Neural cell (in vitro differentiated cells): ENCODE results near the gene SP100. TPM values are rescaled to one million over a fixed set of nuclear protein-coding genes. Genes with fewer than 3 reads are reported as not detected.
"Not testable (repeated sequence)": the region's sequence is repeated elsewhere in the genome, so short reads cannot be mapped to it uniquely, and the experiment has no call there.

Experiments
- H2AFZ ChIP-seq: fragments of 200-600, 300-800 bp; sonication (generic), shearing (Covaris generic); 2 replicates; pipeline ENCODE4 v1.6.0; 2014; ENCODE audit warnings: low read depth, mild to moderate bottlenecking, antibody characterized with exemption, low read length, moderate library complexity
- H3F3A ChIP-seq: fragments of 200-600 bp; shearing (Covaris generic); 2 replicates; pipeline ENCODE4 v1.6.1; 2016; ENCODE audit warnings: mild to moderate bottlenecking, moderate library complexity, mixed read lengths, antibody characterized with exemption, low read length; ENCODE audit not compliant: insufficient read depth, poor library complexity, severe bottlenecking
- H3K27ac ChIP-seq: fragments of 200-600, 300-800 bp; sonication (generic), shearing (Covaris generic); 2 replicates; pipeline ENCODE4 v1.5.1; 2014; ENCODE audit warnings: mild to moderate bottlenecking, low read length, moderate library complexity
- H3K27me3 ChIP-seq: fragments of 300-800, 200-600 bp; sonication (generic), shearing (Covaris generic); 2 replicates; pipeline ENCODE4 v1.6.0; 2014; ENCODE audit warnings: mild to moderate bottlenecking, low read depth, low read length, moderate library complexity; ENCODE audit not compliant: insufficient read depth
- H3K36me3 ChIP-seq: fragments of 300-800, 200-600 bp; sonication (generic), shearing (Covaris generic); 2 replicates; pipeline ENCODE4 v1.5.1; 2014; ENCODE audit warnings: mild to moderate bottlenecking, antibody characterized with exemption, low read length, moderate library complexity; ENCODE audit not compliant: insufficient read depth
- H3K4me2 ChIP-seq: fragments of 300-800, 200-600 bp; sonication (generic), shearing (Covaris generic); 2 replicates; pipeline ENCODE4 v1.6.0; 2014; ENCODE audit warnings: mild to moderate bottlenecking, low read length
- H3K4me3 ChIP-seq: fragments of 300-800, 200-600 bp; sonication (generic), shearing (Covaris generic); 2 replicates; pipeline ENCODE4 v1.5.1; 2014; ENCODE audit warnings: mild to moderate bottlenecking, low read length, moderate library complexity
- H3K79me2 ChIP-seq: fragments of 200-600 bp; shearing (Covaris generic); replicated peaks from 2 replicates; pipeline ENCODE4 v1.6.0; 2014; ENCODE audit warnings: mild to moderate bottlenecking, low read length, moderate library complexity; ENCODE audit not compliant: insufficient read depth
- H3K9ac ChIP-seq: fragments of 300-800, 200-600 bp; sonication (generic), shearing (Covaris generic); 2 replicates; pipeline ENCODE4 v1.6.1; 2016; ENCODE audit warnings: mild to moderate bottlenecking, low read length, mixed read lengths
- H3K9me2 ChIP-seq: fragments of 200-600 bp; shearing (Covaris generic); 2 replicates; pipeline ENCODE4 v1.6.1; 2016; ENCODE audit warnings: mild to moderate bottlenecking, low read length, mixed read lengths; ENCODE audit not compliant: insufficient read depth
- H3K9me3 ChIP-seq: fragments of 200-600, 300-800 bp; sonication (generic), shearing (Covaris generic); 2 replicates; pipeline ENCODE4 v1.6.1; 2016; ENCODE audit warnings: mild to moderate bottlenecking, mixed run types, low read length, moderate library complexity, mixed read lengths
- H4K20me1 ChIP-seq: fragments of 200-600 bp; shearing (Covaris generic); 2 replicates; pipeline ENCODE4 v1.6.1; 2016; ENCODE audit warnings: mild to moderate bottlenecking, mixed run types; ENCODE audit not compliant: insufficient read depth
- EP300 ChIP-seq: fragments of 450-650 bp; conservative IDR thresholded peaks from 2 replicates; pipeline ENCODE4 v1.6.1; 2014; ENCODE audit warnings: antibody characterized with exemption, mild to moderate bottlenecking, moderate library complexity; ENCODE audit not compliant: poor library complexity, severe bottlenecking
- EZH2 ChIP-seq: fragments of 200-600, 300-800 bp; shearing (Covaris generic), sonication (generic); IDR thresholded peaks from 2 replicates; pipeline ENCODE4 v1.6.1; 2014; ENCODE audit warnings: antibody characterized with exemption, low read length, borderline replicate concordance, mild to moderate bottlenecking; ENCODE audit not compliant: insufficient read depth, poor library complexity, severe bottlenecking
- MXI1 ChIP-seq: fragments of 450-650 bp; conservative IDR thresholded peaks from 2 replicates; pipeline ENCODE4 v1.6.1; 2014; ENCODE audit warnings: antibody characterized with exemption, mild to moderate bottlenecking; ENCODE audit not compliant: poor library complexity, severe bottlenecking
- POLR2AphosphoS5 ChIP-seq: IDR thresholded peaks from 2 replicates; pipeline ENCODE4 v1.6.1; 2012
- RAD21 ChIP-seq: fragments of 450-650 bp; conservative IDR thresholded peaks from 2 replicates; pipeline ENCODE4 v1.6.1; 2014; ENCODE audit warnings: antibody characterized with exemption, mild to moderate bottlenecking, moderate library complexity
- SMC3 ChIP-seq: fragments of 450-650 bp; conservative IDR thresholded peaks from 2 replicates; pipeline ENCODE4 v1.6.1; 2014; ENCODE audit warnings: antibody characterized with exemption, mild to moderate bottlenecking, moderate library complexity; ENCODE audit not compliant: poor library complexity
- TAF1 ChIP-seq: IDR thresholded peaks from 2 replicates; pipeline ENCODE4 v1.6.1; 2012; ENCODE audit warnings: low read depth
- polyA plus RNA-seq: library from polyadenylated mRNA; depleted of rRNA; stranded (reverse); fragments of >200 nt; gene quantifications from 2 replicates; pipeline ENCODE4 v1.2.3, GENCODE V29; 2014
- TF ChIP-seq, protein P1 (sequence below): IDR thresholded peaks from 2 replicates; pipeline ENCODE4 v1.6.1; 2012; ENCODE audit warnings: borderline replicate concordance
- TF ChIP-seq, protein P2 (sequence below): fragments of 450-650 bp; IDR thresholded peaks from 2 replicates; pipeline ENCODE4 v1.5.1; 2014; ENCODE audit warnings: antibody characterized with exemption, mild to moderate bottlenecking, moderate library complexity; ENCODE audit not compliant: poor library complexity, severe bottlenecking

Gene SP100
- polyA plus RNA-seq, 1 donor from 2014 or later: not detected

DNA sequence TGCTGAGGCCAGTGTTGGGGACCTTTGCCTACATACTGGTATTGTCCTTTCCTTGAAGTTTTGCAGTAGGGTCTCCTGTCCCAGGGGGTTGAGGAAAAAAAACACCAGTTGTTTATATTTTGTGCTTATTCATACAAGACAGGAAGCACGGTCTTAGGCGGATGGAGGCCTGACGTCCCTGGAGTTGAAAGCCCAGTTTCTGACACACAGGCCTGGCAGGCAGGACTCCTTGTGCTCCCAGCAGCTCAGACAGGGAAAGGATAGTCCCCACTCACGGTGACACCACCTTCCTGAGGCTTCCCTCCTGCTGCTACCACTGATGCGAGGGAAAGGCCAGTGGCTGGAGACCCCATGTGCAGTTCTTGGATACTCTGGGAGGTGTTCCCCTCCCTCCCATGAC, 15.5 kb upstream of the SP100 start:
- H3K36me3 ChIP-seq: no peaks in the 10 kb centered on the region
- TF ChIP-seq RAD21 (no peak), MXI1 (no peak), EP300 (no peak), SMC3 (no peak), TAF1 (no peak), EZH2 (no peak), POLR2AphosphoS5 (no peak)
- TF ChIP-seq, protein P1, sequence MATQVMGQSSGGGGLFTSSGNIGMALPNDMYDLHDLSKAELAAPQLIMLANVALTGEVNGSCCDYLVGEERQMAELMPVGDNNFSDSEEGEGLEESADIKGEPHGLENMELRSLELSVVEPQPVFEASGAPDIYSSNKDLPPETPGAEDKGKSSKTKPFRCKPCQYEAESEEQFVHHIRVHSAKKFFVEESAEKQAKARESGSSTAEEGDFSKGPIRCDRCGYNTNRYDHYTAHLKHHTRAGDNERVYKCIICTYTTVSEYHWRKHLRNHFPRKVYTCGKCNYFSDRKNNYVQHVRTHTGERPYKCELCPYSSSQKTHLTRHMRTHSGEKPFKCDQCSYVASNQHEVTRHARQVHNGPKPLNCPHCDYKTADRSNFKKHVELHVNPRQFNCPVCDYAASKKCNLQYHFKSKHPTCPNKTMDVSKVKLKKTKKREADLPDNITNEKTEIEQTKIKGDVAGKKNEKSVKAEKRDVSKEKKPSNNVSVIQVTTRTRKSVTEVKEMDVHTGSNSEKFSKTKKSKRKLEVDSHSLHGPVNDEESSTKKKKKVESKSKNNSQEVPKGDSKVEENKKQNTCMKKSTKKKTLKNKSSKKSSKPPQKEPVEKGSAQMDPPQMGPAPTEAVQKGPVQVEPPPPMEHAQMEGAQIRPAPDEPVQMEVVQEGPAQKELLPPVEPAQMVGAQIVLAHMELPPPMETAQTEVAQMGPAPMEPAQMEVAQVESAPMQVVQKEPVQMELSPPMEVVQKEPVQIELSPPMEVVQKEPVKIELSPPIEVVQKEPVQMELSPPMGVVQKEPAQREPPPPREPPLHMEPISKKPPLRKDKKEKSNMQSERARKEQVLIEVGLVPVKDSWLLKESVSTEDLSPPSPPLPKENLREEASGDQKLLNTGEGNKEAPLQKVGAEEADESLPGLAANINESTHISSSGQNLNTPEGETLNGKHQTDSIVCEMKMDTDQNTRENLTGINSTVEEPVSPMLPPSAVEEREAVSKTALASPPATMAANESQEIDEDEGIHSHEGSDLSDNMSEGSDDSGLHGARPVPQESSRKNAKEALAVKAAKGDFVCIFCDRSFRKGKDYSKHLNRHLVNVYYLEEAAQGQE: no peak
- TF ChIP-seq, protein P2, sequence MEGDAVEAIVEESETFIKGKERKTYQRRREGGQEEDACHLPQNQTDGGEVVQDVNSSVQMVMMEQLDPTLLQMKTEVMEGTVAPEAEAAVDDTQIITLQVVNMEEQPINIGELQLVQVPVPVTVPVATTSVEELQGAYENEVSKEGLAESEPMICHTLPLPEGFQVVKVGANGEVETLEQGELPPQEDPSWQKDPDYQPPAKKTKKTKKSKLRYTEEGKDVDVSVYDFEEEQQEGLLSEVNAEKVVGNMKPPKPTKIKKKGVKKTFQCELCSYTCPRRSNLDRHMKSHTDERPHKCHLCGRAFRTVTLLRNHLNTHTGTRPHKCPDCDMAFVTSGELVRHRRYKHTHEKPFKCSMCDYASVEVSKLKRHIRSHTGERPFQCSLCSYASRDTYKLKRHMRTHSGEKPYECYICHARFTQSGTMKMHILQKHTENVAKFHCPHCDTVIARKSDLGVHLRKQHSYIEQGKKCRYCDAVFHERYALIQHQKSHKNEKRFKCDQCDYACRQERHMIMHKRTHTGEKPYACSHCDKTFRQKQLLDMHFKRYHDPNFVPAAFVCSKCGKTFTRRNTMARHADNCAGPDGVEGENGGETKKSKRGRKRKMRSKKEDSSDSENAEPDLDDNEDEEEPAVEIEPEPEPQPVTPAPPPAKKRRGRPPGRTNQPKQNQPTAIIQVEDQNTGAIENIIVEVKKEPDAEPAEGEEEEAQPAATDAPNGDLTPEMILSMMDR: no peak
- H3K9ac ChIP-seq: no peak overlapping the region
- H3K4me2 ChIP-seq: no peak overlapping the region
- no peaks in the 10 kb centered on the region for H3F3A ChIP-seq
- H3K27ac ChIP-seq: no peak overlapping the region
- H3K9me2 ChIP-seq: no peaks in the 10 kb centered on the region
- H4K20me1 ChIP-seq: no peaks in the 10 kb centered on the region
- no peaks in the 10 kb centered on the region for H3K27me3 ChIP-seq
- H3K4me3 ChIP-seq: no peak overlapping the region
- H2AFZ ChIP-seq: no peak overlapping the region
- no peaks in the 10 kb centered on the region for H3K79me2 ChIP-seq
- no peaks in the 10 kb centered on the region for H3K9me3 ChIP-seq

DNA sequence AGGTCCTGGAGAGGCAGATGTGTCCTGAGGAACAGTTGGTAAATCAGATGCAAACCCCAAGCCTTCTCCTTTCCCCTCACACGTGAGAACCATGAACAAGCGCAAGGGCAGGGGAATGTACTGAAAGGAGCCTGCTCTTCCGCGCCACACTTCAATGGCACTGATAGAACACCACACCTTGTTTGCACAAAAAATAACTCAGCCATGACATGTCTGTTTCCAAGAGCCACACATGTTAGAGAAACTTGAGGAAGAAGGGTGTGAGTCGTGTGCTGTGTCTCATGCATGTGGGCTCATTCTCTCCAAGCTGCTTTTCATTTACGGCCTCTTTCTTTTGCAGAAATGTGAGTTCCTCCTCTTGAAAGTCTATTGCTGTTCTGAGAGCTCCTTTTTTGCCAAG, 15.0 kb upstream of the SP100 start:
- H3K9ac ChIP-seq, H3K9me3 ChIP-seq, H3K4me2 ChIP-seq, H3K4me3 ChIP-seq, H2AFZ ChIP-seq, H3K27ac ChIP-seq, H3F3A ChIP-seq, H3K79me2 ChIP-seq, H3K9me2 ChIP-seq, H3K36me3 ChIP-seq, H3K27me3 ChIP-seq, H4K20me1 ChIP-seq: not testable (repeated sequence)

DNA sequence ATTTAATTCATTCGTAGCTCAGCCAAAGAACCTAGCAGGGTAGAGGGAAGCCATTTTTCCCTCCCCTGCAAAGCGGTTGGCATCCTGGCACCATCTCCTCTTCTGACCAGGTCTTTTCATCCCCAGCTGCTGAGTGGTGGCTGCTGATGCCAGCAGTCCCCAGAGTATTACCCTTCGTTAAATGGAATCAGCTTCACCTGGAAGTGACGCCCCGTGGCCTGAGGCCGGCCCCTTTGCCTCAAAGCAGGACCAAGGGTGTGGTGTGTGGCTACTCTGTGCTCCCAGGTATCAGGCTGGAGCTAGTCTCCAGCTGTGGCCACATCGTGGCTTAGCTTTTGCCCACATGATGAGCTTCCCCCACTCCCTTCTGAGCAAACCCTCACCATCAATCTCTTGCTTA, 12.3 kb upstream of the SP100 start:
- no peaks in the 10 kb centered on the region for H3K9me2 ChIP-seq
- H3K9ac ChIP-seq: no peak overlapping the region
- H2AFZ ChIP-seq: no peak overlapping the region
- H4K20me1 ChIP-seq: no peaks in the 10 kb centered on the region
- no peaks in the 10 kb centered on the region for H3F3A ChIP-seq
- TF ChIP-seq SMC3 (no peak), TAF1 (no peak), MXI1 (no peak), EP300 (no peak), POLR2AphosphoS5 (no peak), RAD21 (no peak), EZH2 (no peak)
- TF ChIP-seq, protein P2: no peak
- TF ChIP-seq, protein P1: no peak
- no peaks in the 10 kb centered on the region for H3K36me3 ChIP-seq
- no peak overlapping the region for H3K4me2 ChIP-seq
- no peak overlapping the region for H3K27ac ChIP-seq
- H3K9me3 ChIP-seq: no peaks in the 10 kb centered on the region
- no peaks in the 10 kb centered on the region for H3K27me3 ChIP-seq
- no peaks in the 10 kb centered on the region for H3K79me2 ChIP-seq
- H3K4me3 ChIP-seq: no peak overlapping the region
